HepG2 (cell line): ENCODE measurements around the gene YWHAQ. TPM values are rescaled to one million over a fixed set of nuclear protein-coding genes. Genes with fewer than 3 reads are reported as not detected.

Experiments used
- ATF7 ChIP-seq, 2 experiments: fragments of 450-650 bp in 1 of 2; sonication (generic) in 1 of 2; formaldehyde crosslinking in 1 of 2; IDR thresholded peaks; 2 replicates each; pipeline versions ENCODE4 v1.4.0 to v1.6.1; 2016 to 2020; ENCODE audit warnings: antibody characterized with exemption in 1 of 2, mild to moderate bottlenecking in 1 of 2, missing genetic modification reagents in 1 of 2
- CENPX ChIP-seq: sonication (generic); formaldehyde crosslinking; IDR thresholded peaks from 2 replicates; pipeline ENCODE4 v1.9.0; 2021; ENCODE audit warnings: mild to moderate bottlenecking, missing genetic modification reagents, moderate library complexity
- CREM ChIP-seq, 2 experiments: sonication (generic) in 1 of 2; formaldehyde crosslinking in 1 of 2; IDR thresholded peaks; 2 replicates each; pipeline versions ENCODE4 v1.4.0 to v1.6.1; 2016 to 2020; ENCODE audit warnings: antibody characterized with exemption in 1 of 2, mild to moderate bottlenecking in 1 of 2, missing genetic modification reagents in 1 of 2
- FIP1L1 ChIP-seq: fragments of 200-400 bp; formaldehyde crosslinking; IDR thresholded peaks from 2 replicates; pipeline ENCODE4 v1.6.1; 2018; ENCODE audit warnings: low read depth, mild to moderate bottlenecking, low read length, moderate library complexity, borderline replicate concordance; ENCODE audit not compliant: insufficient read depth
- HDAC6 ChIP-seq: fragments of 200-600 bp; sonication (generic); IDR thresholded peaks from 2 replicates; pipeline ENCODE4 v1.7.0; 2017; ENCODE audit warnings: mild to moderate bottlenecking, antibody characterized with exemption, low read length, low read depth
- HNRNPH1 ChIP-seq: fragments of 200-400 bp; formaldehyde crosslinking; optimal IDR thresholded peaks from 2 replicates; pipeline ENCODE3; 2017; ENCODE audit warnings: mild to moderate bottlenecking, low read depth, low read length
- HNRNPK ChIP-seq: fragments of 200-400 bp; formaldehyde crosslinking; IDR thresholded peaks from 2 replicates; pipeline ENCODE4 v1.6.1; 2018; ENCODE audit warnings: low read length, low read depth, moderate library complexity, mild to moderate bottlenecking; ENCODE audit not compliant: poor library complexity, severe bottlenecking
- KLF15 ChIP-seq: sonication (generic); formaldehyde crosslinking; IDR thresholded peaks from 2 replicates; pipeline ENCODE4 v1.8.1; 2023; ENCODE audit warnings: borderline replicate concordance, mild to moderate bottlenecking, inconsistent platforms, missing genetic modification reagents, mixed read lengths
- KLF6 ChIP-seq: IDR thresholded peaks from 2 replicates; pipeline ENCODE4 v1.8.0; 2016; ENCODE audit warnings: missing biosample characterization, missing genetic modification reagents
- NPAS2 ChIP-seq: sonication (generic); formaldehyde crosslinking; IDR thresholded peaks from 2 replicates; pipeline ENCODE4 v1.8.0; 2022; ENCODE audit warnings: mild to moderate bottlenecking, missing genetic modification reagents, borderline replicate concordance
- PCBP1 ChIP-seq: fragments of 200-400 bp; formaldehyde crosslinking; IDR thresholded peaks from 2 replicates; pipeline ENCODE4 v1.6.1; 2017; ENCODE audit warnings: mild to moderate bottlenecking, low read depth, low read length, borderline replicate concordance
- PHF5A ChIP-seq: IDR thresholded peaks from one replicate; pipeline ENCODE4 v1.6.1; 2018; ENCODE audit warnings: low read depth, missing genetic modification reagents; ENCODE audit not compliant: unreplicated experiment
- RELA ChIP-seq: sonication (generic); formaldehyde crosslinking; IDR thresholded peaks from 2 replicates; pipeline ENCODE4 v1.4.0; 2020; ENCODE audit warnings: missing genetic modification reagents
- SUZ12 ChIP-seq: fragments of 150-350 bp; IDR thresholded peaks from 2 replicates; pipeline ENCODE4 v1.6.1; 2014; ENCODE audit warnings: low read depth, low read length
- ZNF275 ChIP-seq: sonication (generic); formaldehyde crosslinking; IDR thresholded peaks from 2 replicates; pipeline ENCODE4 v1.8.0; 2022; ENCODE audit warnings: missing genetic modification reagents, mild to moderate bottlenecking, inconsistent platforms, borderline replicate concordance
- ZNF281 ChIP-seq: sonication (generic); formaldehyde crosslinking; IDR thresholded peaks from 2 replicates; pipeline ENCODE4 v1.4.0; 2020; ENCODE audit warnings: missing genetic modification reagents, borderline replicate concordance
- ZNF414 ChIP-seq: sonication (generic); formaldehyde crosslinking; IDR thresholded peaks from 2 replicates; pipeline ENCODE4 v1.5.0; 2020; ENCODE audit warnings: missing genetic modification reagents
- ZNF547 ChIP-seq: sonication (generic); formaldehyde crosslinking; IDR thresholded peaks from 2 replicates; pipeline ENCODE4 v1.5.1; 2020; ENCODE audit warnings: mild to moderate bottlenecking, missing genetic modification reagents
- ZNF549 ChIP-seq: sonication (generic); formaldehyde crosslinking; IDR thresholded peaks from 2 replicates; pipeline ENCODE4 v1.5.0; 2020; ENCODE audit warnings: missing genetic modification reagents
- ZNF770 ChIP-seq: sonication (generic); formaldehyde crosslinking; IDR thresholded peaks from 2 replicates; pipeline ENCODE4 v1.5.0; 2020; ENCODE audit warnings: mild to moderate bottlenecking, missing genetic modification reagents
- ZNF788 ChIP-seq: sonication (generic); formaldehyde crosslinking; IDR thresholded peaks from 2 replicates; pipeline ENCODE4 v1.5.0; 2020; ENCODE audit warnings: mild to moderate bottlenecking, missing genetic modification reagents, borderline replicate concordance
- polyA plus RNA-seq, 8 experiments: library from polyadenylated mRNA; depleted of rRNA in 3 of 8; stranded (reverse) in 7 of 8; unstranded in 1 of 8; fragments of >200 nt; fragmentation: Illumina TruSeq in 4 of 8; extraction: Trizol in 4 of 8; gene quantifications; 2 replicates each; pipeline versions ENCODE4 v1.2.1 to v1.2.3, GENCODE V29; 2011 to 2016; ENCODE audit warnings: low read depth in 4 of 8, missing spikeins in 1 of 8, mixed read lengths in 1 of 8; ENCODE audit not compliant: insufficient read depth in 1 of 8
- total RNA-seq, 5 experiments: library from RNA; depleted of rRNA; stranded (reverse); fragments of >200 nt; fragmentation: Illumina TruSeq; extraction: Trizol; gene quantifications; 2 replicates each; pipeline ENCODE4 v1.2.3, GENCODE V29; 2016; ENCODE audit warnings: low read depth in 1 of 5

Gene YWHAQ
- total and polyA plus RNA-seq, 2 of the 13 experiments (the other 11 are each of a cell fraction or from before 2014, with no cell fraction given) = 160 to 304 TPM

- peak; percentile 35; the same call in 1 of the 2 replicates for TF ChIP-seq ZNF281 (CRISPR knock-in tag)
- TF ChIP-seq ZNF414 (CRISPR knock-in tag) = peak; percentile 88; the same call in 1 of the 2 replicates
- TF ChIP-seq HDAC6 = no peak
- peak; percentile 41; the same call in 1 of the 2 replicates for TF ChIP-seq SUZ12
- TF ChIP-seq KLF15 = peak; percentile 65; the same call in 1 of the 2 replicates
- TF ChIP-seq NPAS2 (CRISPR knock-in tag) = no peak; the same call in 1 of the 2 replicates
- no peak for TF ChIP-seq PCBP1
- TF ChIP-seq RELA (CRISPR knock-in tag) = peak; percentile 76
- TF ChIP-seq ZNF788 (CRISPR knock-in tag) = no peak; the same call in 1 of the 2 replicates
- no peak for TF ChIP-seq HNRNPH1
- no peak for TF ChIP-seq ATF7 (IDR thresholded peaks at IDR 0.05)
- TF ChIP-seq ATF7 (CRISPR knock-in tag; IDR thresholded peaks at IDR 0.05) = no peak
- TF ChIP-seq CREM (IDR thresholded peaks at IDR 0.05) = peak; percentile 41
- no peak for TF ChIP-seq CREM (CRISPR knock-in tag; IDR thresholded peaks at IDR 0.05)
- TF ChIP-seq ZNF275 = peak; percentile 46
- TF ChIP-seq ZNF770 (CRISPR knock-in tag) = peak; percentile 79
- TF ChIP-seq ZNF547 (CRISPR knock-in tag) = peak; percentile 85
- TF ChIP-seq HNRNPK = peak; percentile 52
- TF ChIP-seq ZNF549 = 0 out of 2 replicates have a peak, but pooled peaks have one; percentile 26
- TF ChIP-seq FIP1L1 = no peak
- no peak for TF ChIP-seq CENPX (CRISPR knock-in tag)
- peak; percentile 84 for TF ChIP-seq PHF5A (CRISPR knock-in tag)
- TF ChIP-seq KLF6 (CRISPR knock-in tag) = peak; percentile 92
These were observed 75.3 kb downstream of the YWHAQ start, which contains the start of gene ADAM17 (continued) for GRCh38 chr2:9555297-9556120.
